Large intestine (tissue), 3 donors: ENCODE results near the gene TMEM238. TPM values are rescaled to one million over a fixed set of nuclear protein-coding genes. Genes with fewer than 3 reads are reported as not detected.
"Not testable (repeated sequence)": the region's sequence is repeated elsewhere in the genome, so short reads cannot be mapped to it uniquely, and the experiment has no call there.

Experiments
- DNase-seq, 2 donors: peaks; one replicate each; pipeline versions ENCODE4 v3.0.0 to v3.0.0-alpha.2; 2013
- H3K27ac ChIP-seq: one replicate; pipeline ENCODE4 v1.5.1; 2013; ENCODE audit warnings: low read length
- H3K27me3 ChIP-seq: 2 replicates; pipeline ENCODE4 v1.6.1; 2013; ENCODE audit warnings: low read length; ENCODE audit not compliant: control insufficient read depth, insufficient read depth
- H3K36me3 ChIP-seq: 2 replicates; pipeline ENCODE4 v1.6.1; 2013; ENCODE audit warnings: low read length; ENCODE audit not compliant: control insufficient read depth, insufficient read depth
- H3K4me1 ChIP-seq: one replicate; pipeline ENCODE4 v1.6.1; 2013; ENCODE audit warnings: low read length; ENCODE audit not compliant: control insufficient read depth, insufficient read depth
- H3K4me3 ChIP-seq: one replicate; pipeline ENCODE4 v1.5.1; 2013; ENCODE audit warnings: low read length
- H3K9me3 ChIP-seq: one replicate; pipeline ENCODE4 v1.6.1; 2013; ENCODE audit warnings: mild to moderate bottlenecking, low read depth, low read length, moderate library complexity; ENCODE audit not compliant: control insufficient read depth
- WGBS: methylation state at CpG from one replicate; pipeline ENCODE4 v1.1.5; 2013; ENCODE audit warnings: low lambda C conversion rate; ENCODE audit not compliant: insufficient coverage; 5-methylcytosine and 5-hydroxymethylcytosine counted together
- polyA plus RNA-seq: library from polyadenylated mRNA; unstranded; fragments of 120-200 nt; gene quantifications from one replicate; pipeline ENCODE4 v1.2.1, GENCODE V29; 2013

The TMEM238 gene
- polyA plus RNA-seq, 1 donor: 8.7 TPM

GRCh38 chr19:55339105-55339888 is 44.8 kb downstream of the TMEM238 start, which contains the start of gene KMT5C:
TSS of gene KMT5C (plus strand) at chr19:55339876. CDS start at chr19:55341937, 2,061 bp downstream.
- H3K9me3 ChIP-seq: no peaks in the 10 kb centered on the region
- peaks cover 19% of the 10 kb centered on the region for H3K4me1 ChIP-seq
- H3K36me3 ChIP-seq: peaks cover 22% of the 10 kb centered on the region
- no CpG with 5 or more reads among the region's 63 CpGs for WGBS
- H3K27ac ChIP-seq: peak within 1 kb of the TSS; percentile 98
- H3K27me3 ChIP-seq: no peaks in the 10 kb centered on the region
- peak within 1 kb of the TSS; percentile 65 for H3K4me3 ChIP-seq
- peak; percentile 100 for DNase-seq

- Histone ChIP-seq H3K36me3 (no peaks in the 10 kb centered on the region), H3K9me3 (peaks cover 2% of the 10 kb centered on the region), H3K27me3 (no peaks in the 10 kb centered on the region), H3K4me1 (peaks cover 24% of the 10 kb centered on the region), H3K27ac (no peak overlapping the region), H3K4me3 (no peak overlapping the region)
- DNase-seq: no peak
- no CpG with 5 or more reads among the region's 7 CpGs for WGBS
Observed at GRCh38 chr19:55336101-55336500, 48.0 kb downstream of the TMEM238 start.

GRCh38 chr19:55333870-55334269 is 50.2 kb downstream of the TMEM238 start:
- H3K9me3 ChIP-seq: peaks cover 3% of the 10 kb centered on the region
- H3K36me3 ChIP-seq: no peaks in the 10 kb centered on the region
- no peaks in the 10 kb centered on the region for H3K27me3 ChIP-seq
- H3K4me3 ChIP-seq: no peak overlapping the region
- peak overlapping the region; percentile 92 for H3K27ac ChIP-seq
- DNase-seq: peak; percentile 96 to 99
- H3K4me1 ChIP-seq: peaks cover 19% of the 10 kb centered on the region
- no CpG with 5 or more reads among the region's 11 CpGs for WGBS

- WGBS: no CpG with 5 or more reads among the region's 6 CpGs
- not testable (repeated sequence) for H3K4me3 ChIP-seq, H3K27ac ChIP-seq, H3K9me3 ChIP-seq, DNase-seq, H3K36me3 ChIP-seq, H3K27me3 ChIP-seq
- peaks cover 21% of the 10 kb centered on the region for H3K4me1 ChIP-seq
Observed at GRCh38 chr19:55329791-55330190, 54.3 kb downstream of the TMEM238 start.

Other genes starting within 250 kb of the TMEM238 start
- gene TNNT1, start 235.1 kb downstream of the TMEM238 start, polyA plus RNA-seq: 10.2 TPM
- 0.88 TPM for gene TNNI3, start 226.6 kb downstream of the TMEM238 start, polyA plus RNA-seq
- gene DNAAF3, start 217.7 kb downstream of the TMEM238 start, polyA plus RNA-seq: 0.99 TPM
- gene SYT5, start 204.0 kb downstream of the TMEM238 start, polyA plus RNA-seq: 9.1 TPM
- gene PTPRH, start 174.8 kb downstream of the TMEM238 start, polyA plus RNA-seq: 28.1 TPM
- gene TMEM86B, start 155.5 kb downstream of the TMEM238 start, polyA plus RNA-seq: 69.0 TPM
- 65.1 TPM for gene PPP6R1, start 125.3 kb downstream of the TMEM238 start, polyA plus RNA-seq
- gene HSPBP1, start 104.2 kb downstream of the TMEM238 start, polyA plus RNA-seq: 29.4 TPM
- 9.7 TPM for gene BRSK1, start 100.3 kb downstream of the TMEM238 start, polyA plus RNA-seq
- 71.4 TPM for gene TMEM150B, start 59.0 kb downstream of the TMEM238 start, polyA plus RNA-seq
- 21.5 TPM for gene KMT5C, start 44.4 kb downstream of the TMEM238 start, polyA plus RNA-seq
- gene COX6B2, start 29.6 kb downstream of the TMEM238 start, polyA plus RNA-seq: 1.3 TPM
- 0.03 TPM for gene GARIN5B, start 21.0 kb downstream of the TMEM238 start, polyA plus RNA-seq
- gene IL11, start 13.8 kb downstream of the TMEM238 start, polyA plus RNA-seq: 0.66 TPM
- gene TMEM190, start 7.5 kb downstream of the TMEM238 start, polyA plus RNA-seq: 0.93 TPM
- gene RPL28, start 1.6 kb upstream of the TMEM238 start, polyA plus RNA-seq: 2,127 TPM
- 29.9 TPM for gene UBE2S, start 23.5 kb upstream of the TMEM238 start, polyA plus RNA-seq
- 1.1 TPM for gene SHISA7, start 59.0 kb upstream of the TMEM238 start, polyA plus RNA-seq
- 30.4 TPM for gene ISOC2, start 77.3 kb upstream of the TMEM238 start, polyA plus RNA-seq
- not detected for gene C19orf85, start 80.5 kb upstream of the TMEM238 start, polyA plus RNA-seq
- gene ZNF628, start 92.3 kb upstream of the TMEM238 start, polyA plus RNA-seq: 5.6 TPM
- gene NAT14, start 100.9 kb upstream of the TMEM238 start, polyA plus RNA-seq: 14.0 TPM
- 4.0 TPM for gene SSC5D, start 104.1 kb upstream of the TMEM238 start, polyA plus RNA-seq
- 0.66 TPM for gene SBK2, start 152.8 kb upstream of the TMEM238 start, polyA plus RNA-seq
- 0.15 TPM for gene SBK3, start 161.3 kb upstream of the TMEM238 start, polyA plus RNA-seq
- 14.9 TPM for gene ZNF579, start 196.6 kb upstream of the TMEM238 start, polyA plus RNA-seq
- 13.9 TPM for gene FIZ1, start 215.2 kb upstream of the TMEM238 start, polyA plus RNA-seq
- 18.9 TPM for gene ZNF524, start 216.0 kb upstream of the TMEM238 start, polyA plus RNA-seq
- gene ZNF865, start 221.4 kb upstream of the TMEM238 start, polyA plus RNA-seq: 10.4 TPM
- 15.6 TPM for gene ZNF784, start 240.3 kb upstream of the TMEM238 start, polyA plus RNA-seq